Activated CD8-positive, alpha-beta memory T cell treated with anti-CD3 and anti-CD28 coated beads, Interleukin-2, amount 50 U/mL, for 4 hours (primary cell): ENCODE data around the gene SNAPC2.
"Not testable (repeated sequence)": the region's sequence is repeated elsewhere in the genome, so short reads cannot be mapped to it uniquely, and the experiment has no call there.

ENCODE experiments used
- DNase-seq: peaks from one replicate; pipeline ENCODE4 v3.0.0-alpha.2; 2020

The SNAPC2 gene

GRCh38 chr19:7923295-7924191, 3.4 kb downstream of the SNAPC2 start:
- DNase-seq = no peak

DNA sequence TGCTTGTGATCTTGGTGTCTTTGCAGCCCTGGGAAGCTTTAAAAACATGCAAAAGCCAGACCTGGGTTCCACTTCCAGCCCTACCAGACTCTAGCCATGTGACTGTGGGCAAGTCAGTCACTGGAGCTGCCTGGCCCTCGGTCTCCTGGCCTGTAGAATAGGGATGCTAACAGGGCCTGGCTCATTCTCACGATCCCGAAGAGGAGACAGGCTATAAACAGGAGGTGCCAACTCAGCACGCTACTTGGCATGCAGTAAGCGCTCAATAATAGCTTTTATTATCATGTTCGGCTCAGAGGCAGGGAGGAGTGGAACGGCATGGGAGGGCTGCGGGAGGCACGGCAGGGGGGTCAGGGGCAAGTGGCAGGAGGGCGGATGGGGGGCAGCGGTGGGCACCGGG, 4.1 kb downstream of the SNAPC2 start:
- no peak for DNase-seq

DNA sequence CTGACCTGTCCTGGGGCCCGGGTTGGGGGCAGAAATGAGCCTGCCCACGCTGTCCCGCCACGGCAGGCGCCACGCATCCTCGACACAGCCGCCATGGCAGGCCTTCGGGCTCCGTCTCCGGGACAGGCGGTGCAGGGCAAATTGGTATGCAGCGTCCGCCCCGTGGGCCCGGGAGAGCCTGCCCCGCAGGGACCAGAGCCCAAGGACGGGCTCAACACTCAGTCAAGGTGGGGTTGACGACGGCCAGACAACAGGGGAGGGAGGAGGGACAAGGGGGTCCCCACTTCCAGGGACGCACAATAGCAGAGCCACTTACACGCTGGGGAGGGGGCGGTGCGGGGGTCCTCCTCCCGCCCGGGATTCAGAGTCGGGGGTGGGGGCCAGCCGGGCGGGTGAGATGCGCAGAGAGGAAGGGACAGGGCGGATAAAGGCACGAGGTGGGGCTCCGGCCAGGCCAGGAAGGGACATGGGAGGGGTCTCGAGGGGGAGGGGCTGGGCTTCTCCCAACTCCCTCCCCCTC, 4.6 kb downstream of the SNAPC2 start:
- no peak for DNase-seq

DNA sequence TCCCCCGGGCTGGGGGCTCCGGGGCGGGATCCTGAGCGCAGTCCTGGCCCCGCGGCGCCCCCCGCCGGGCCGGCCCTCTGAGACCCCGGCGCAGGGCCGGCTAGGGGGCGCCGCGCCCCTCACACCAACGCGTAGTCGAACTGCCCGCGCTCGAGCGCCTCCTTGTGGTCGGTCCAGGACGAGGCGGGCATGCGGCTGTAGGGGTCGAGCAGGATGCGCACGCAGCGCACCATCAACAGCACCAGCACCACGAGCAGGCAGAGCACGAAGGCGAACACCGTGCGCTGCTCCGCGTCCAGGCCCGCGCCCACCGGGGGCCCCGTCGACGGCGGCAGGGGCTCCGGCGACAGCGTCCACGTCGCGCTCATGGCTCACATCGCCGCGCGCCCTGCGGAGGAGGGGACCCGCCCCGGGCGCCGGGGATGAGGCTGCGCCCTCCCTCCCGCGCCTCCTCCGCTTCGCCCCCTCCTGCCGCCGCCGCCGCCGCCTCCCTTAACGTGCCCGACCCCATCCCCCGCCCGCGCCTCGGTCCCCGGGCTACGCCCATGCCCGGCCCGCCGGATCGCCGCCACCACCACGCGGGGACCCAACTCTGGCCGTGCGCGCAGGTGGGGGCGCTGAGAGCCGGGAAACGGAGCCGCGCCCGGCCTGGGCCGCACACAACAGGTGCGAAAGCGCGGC, 5.2 kb downstream of the SNAPC2 start:
- peak; percentile 79 for DNase-seq

DNA sequence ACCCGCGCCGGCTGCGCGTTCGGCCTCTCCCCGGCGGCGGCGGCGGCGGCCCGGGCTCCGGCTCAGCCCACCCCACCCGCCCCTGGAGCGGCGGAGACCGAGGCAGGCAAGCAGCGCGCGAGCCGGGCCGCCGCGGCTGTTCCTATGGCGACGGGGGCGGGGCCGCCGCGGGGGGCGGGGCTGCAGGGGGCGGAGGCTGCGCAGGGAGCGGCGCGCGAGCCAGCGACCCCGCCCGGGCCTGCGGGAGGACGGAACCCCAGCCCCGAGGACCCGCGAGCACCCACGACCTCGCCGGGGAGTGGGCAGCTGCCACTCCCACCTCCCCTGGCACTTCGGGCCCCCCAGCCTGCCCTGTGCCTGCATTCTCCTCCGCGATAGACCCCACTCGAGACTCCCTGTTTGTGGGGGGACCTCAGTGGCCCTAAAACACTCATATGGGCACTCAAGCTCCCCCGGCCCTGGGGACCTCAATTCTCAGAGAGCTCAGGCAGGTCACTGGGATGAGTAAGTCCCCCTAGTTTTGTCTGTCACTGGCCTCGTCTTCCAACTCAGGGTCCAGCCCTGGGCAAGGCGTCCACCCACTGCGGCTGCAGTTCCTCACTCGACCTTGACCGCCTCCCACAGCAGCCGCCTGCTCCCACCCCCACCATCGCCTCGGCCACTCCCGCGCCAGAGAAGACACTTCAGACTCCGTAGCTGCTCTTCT, 6.0 kb downstream of the SNAPC2 start, which contains the start of gene CTXN1:
TSS of gene CTXN1 (minus strand) at position 115 of the 706 bp plus-strand sequence. CDS start 597 bp downstream, outside the sequence.
- DNase-seq = peak; percentile 81

DNA sequence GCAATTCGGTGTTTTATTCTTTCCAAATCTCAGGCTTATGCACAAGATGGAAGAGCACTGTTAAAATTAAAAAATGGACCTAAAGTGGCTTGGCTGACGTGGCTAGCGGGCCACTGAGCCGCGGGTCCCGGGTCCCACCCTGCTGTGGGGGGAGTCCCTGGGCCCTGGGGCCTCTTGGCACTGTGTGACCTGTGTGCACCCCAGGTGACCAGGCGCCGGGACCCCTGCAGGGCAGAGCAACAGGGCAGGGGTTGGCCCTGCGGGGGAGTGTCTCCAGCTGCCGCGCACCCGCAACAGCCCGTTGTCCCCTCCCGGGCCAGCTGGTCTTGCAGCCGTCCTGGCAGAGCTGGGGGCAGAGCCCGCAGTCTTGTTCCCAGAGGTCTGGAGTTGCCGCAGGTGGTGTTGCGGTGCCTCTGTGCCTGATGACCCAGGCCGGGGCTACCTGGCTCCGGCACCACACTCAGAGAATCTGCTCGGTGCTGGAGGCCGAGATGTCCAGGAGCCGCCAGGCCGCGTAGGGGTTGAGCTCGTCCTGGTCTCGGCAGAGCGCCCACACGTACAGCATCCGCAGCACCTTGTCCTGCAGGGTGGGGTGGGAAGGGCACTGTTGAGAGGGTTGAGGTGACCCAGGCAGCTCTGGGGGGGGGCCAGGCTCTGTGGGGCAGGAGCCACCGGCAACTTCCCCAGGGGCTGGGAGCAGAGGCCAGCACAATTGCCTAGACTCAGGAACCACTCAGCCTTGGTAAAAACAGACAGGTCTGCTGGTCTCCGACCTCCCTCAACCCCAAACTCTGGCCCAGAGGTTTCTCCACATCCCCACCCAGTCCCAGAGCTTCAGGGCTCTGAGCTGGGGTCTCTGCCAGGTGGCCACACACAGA, 6.8 kb downstream of the SNAPC2 start:
- no peak for DNase-seq

- no peak for DNase-seq
These were observed 7.6 kb downstream of the SNAPC2 start for GRCh38 chr19:7927605-7928333.

- no peak for DNase-seq
These were observed 8.2 kb downstream of the SNAPC2 start for GRCh38 chr19:7928334-7928706.

GRCh38 chr19:7928741-7929701, 8.9 kb downstream of the SNAPC2 start:
- peak; percentile 66 for DNase-seq

DNA sequence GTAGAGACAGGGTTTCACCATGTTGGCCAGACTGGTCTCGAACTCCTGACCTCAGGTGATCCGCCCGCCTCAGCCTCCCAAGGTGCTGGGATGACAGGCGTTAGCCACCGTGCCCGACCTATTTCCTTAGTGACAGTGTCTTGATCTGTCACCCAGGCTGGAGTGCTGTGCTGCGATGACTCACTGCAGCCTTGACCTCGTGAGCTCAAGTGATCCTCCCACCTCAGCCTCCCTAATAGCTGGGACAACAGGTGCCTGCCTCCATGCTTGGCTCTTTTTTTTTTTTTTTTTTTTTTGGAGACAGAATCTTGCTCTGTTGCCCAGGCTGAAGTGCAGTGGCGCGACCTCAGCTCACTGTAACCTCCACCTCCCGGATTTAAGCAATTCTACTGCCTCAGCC, 9.9 kb downstream of the SNAPC2 start:
- DNase-seq = not testable (repeated sequence)

GRCh38 chr19:7930765-7931164, 10.6 kb downstream of the SNAPC2 start:
- no peak for DNase-seq

GRCh38 chr19:7931221-7932061, 11.3 kb downstream of the SNAPC2 start:
- no peak for DNase-seq

DNA sequence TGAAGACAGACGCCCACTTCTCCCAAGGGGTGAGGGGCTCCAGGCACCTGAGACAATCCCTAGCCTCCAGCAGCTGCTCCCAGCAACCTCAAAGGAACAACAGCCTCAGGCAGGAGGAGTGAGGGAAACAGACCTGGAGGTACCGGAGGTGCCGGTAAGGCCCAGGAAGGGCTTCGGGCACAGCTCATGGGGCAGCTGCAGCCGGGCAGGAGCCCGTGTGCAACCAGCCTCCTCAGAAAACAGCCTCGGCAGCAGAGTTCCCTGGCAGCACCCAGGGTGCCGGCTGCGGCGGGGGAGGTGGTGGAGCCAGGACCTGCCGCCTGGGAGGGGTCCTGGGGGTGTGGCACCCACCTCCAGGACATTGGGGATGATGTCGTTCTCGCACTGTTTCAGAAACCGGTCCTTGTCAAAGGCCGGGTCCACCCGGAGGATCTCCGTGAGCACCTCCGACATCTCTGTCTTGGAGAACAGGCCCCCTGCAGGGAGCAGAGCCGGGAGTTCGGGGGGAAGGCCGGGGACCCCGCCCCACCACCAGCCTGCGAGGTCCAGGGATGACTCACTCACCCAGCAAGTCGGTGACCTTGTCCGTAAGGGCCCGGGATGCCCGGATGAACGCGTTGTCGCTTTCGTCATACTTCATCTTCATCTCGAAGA, 12.3 kb downstream of the SNAPC2 start:
- DNase-seq = no peak

DNA sequence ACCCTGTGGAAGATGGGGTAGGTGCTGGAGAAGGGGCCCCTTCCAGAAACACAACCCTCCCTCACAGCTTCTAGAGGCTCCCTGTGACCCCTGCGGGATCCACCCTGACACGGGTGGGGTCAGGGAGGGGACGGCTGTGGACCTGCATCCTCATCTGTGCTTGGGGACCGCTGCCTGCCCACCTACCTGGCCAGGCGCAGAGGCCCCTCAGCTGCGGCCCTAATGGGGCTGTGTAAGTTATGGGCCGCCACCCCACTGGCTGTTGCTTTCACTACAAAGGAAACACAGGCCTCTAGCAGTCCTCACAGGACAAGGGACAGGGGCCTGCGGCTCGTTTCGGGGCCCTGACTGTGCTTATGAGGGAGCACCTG, 12.8 kb downstream of the SNAPC2 start:
- no peak for DNase-seq

DNA sequence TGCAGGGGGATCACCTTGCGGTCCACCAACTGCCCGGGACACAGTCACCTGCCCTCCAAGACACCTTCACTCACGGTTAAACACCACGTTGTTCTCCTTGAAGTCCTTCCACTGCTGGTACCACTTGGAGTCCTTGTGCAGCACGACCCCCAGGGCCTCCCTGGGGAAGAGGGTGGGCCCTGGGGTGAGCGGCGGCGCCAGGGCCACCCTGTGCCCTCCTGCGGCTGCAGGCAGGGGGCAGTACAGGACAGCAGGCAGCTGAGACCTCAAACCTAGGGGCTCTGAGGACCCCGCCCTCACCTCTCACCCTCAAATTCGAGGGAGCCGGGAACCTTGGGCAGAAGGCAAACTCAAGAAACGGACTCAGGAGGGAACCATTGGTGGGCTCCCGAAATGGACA, 13.3 kb downstream of the SNAPC2 start:
- no peak for DNase-seq

DNA sequence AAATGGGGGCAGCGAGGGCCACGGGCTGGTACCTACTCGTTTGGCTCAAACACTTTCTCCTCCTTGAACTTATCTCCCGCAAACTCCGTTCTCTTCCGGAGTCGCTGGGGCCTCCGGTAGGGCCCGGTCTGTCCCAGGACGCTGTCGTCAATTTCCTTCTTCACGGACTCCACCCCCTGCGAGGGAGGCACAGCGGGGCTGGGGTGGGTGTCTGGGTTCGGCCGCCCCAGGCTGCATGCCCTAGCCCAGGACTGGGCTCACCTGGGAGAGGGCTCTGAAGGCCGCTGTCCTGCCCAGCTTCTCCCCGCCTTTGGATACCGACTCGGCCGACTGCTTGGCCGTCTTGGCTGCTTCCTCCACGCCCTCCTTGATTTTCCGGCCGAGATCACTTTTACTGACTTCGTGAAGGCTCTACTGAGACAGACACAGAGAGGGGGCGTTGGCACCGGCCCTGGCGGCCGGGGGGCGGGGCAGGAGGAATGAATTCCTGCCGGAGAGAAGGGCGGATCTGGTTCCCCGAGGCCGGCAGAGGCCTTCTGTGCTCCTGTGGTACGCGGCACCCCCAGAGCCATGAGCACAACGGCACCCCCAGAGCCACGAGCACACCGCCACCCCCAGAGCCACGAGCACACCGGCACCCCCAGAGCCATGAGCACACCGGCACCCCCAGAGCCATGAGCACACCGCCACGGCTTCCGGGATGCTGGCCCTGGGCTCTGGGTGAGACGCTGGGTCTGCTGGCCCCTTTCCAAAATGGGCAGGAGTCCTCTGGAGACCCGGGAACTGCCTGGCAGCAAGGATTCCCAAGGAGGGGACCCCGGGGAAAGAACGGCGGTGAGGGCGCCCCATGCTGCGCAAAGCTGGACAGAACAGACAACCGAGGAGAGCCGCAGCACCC, 13.9 kb downstream of the SNAPC2 start:
- no peak for DNase-seq

GRCh38 chr19:7934766-7935165, 14.6 kb downstream of the SNAPC2 start:
- no peak for DNase-seq

DNA sequence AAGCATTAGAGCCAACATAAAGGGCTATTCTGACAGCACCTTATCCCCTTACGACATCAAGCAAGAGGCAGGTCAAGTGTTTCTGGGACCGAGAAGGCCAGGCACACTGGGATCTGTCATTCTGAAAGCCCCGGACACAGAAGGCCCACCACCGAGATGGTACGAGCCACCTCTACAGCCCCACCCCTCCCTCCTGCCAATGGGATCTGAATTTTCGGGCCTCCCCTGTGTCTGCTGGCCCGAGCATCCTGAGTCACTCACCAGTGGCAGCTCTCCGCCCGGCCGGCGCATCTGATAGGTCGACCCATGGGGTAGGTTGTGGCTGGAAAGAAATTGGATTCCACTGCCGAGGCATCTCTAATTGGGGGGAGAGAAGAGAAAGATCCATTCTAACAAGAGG, 20.7 kb downstream of the SNAPC2 start:
- no peak for DNase-seq
